SK-N-SH (cell line): Measurements from ENCODE around the gene OR10A3.

Experiments
- EP300 ChIP-seq, 2 experiments: IDR thresholded peaks; 2 replicates each; pipeline versions ENCODE4 v1.4.0 to v1.6.1; 2012; ENCODE audit warnings: borderline replicate concordance in 1 of 2, low read depth in 1 of 2, low read length in 1 of 2
- GABPA ChIP-seq: IDR thresholded peaks from 2 replicates; pipeline ENCODE4 v1.4.0; 2012; ENCODE audit warnings: low read depth, mild to moderate bottlenecking
- JUND ChIP-seq: IDR thresholded peaks from 2 replicates; pipeline ENCODE4 v1.4.0; 2012
- MXI1 ChIP-seq: IDR thresholded peaks from 2 replicates; pipeline ENCODE4 v1.6.1; 2012; ENCODE audit warnings: mild to moderate bottlenecking, low read depth, low read length, improper control_type of control experiment
- PBX3 ChIP-seq: IDR thresholded peaks from 2 replicates; pipeline ENCODE4; 2012
- POLR2AphosphoS5 ChIP-seq: IDR thresholded peaks from 2 replicates; pipeline ENCODE4 v1.6.1; 2012; ENCODE audit warnings: low read depth, low read length
- SMC3 ChIP-seq: IDR thresholded peaks from 2 replicates; pipeline ENCODE4 v1.6.1; 2012; ENCODE audit warnings: low read depth, low read length, improper control_type of control experiment
- TF ChIP-seq, protein P1 (sequence below): fragments of 200-600 bp; sonication (generic); IDR thresholded peaks from 2 replicates; pipeline ENCODE4 v1.6.1; 2017; ENCODE audit warnings: antibody characterized with exemption, mild to moderate bottlenecking, moderate library complexity
- TF ChIP-seq, protein P2 (sequence below): IDR thresholded peaks from 2 replicates; pipeline ENCODE4 v1.6.1; 2012; ENCODE audit warnings: mild to moderate bottlenecking, low read depth, low read length, moderate library complexity
- TF ChIP-seq, protein P3 (sequence below): fragments of 150-350 bp; IDR thresholded peaks from 2 replicates; pipeline ENCODE4 v1.6.1; 2017; ENCODE audit warnings: antibody characterized with exemption, low read length, low read depth, borderline replicate concordance
- TF ChIP-seq, protein P4 (sequence below): fragments of 150-350 bp; IDR thresholded peaks from 2 replicates; pipeline ENCODE4 v1.6.1; 2016; ENCODE audit warnings: mild to moderate bottlenecking, low read depth, low read length

DNA sequence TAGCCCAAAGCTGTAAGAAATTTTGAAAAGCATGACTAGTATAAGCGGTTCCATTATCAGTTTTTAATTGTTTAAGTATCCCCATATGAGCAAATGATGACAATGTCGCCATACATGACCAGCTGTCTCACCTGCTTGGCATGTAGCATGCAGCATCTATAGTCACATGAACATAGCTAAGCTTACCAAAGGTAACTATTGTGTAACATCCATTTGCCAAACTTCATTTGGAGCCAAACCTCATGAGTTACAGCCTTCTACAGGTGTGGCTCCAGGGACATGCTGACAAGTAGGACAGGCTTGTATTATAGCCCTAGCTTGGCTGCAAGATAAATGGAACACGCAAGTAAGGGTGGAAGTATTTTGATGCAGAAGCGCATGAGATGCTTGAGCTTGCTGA lies 40.8 kb downstream of the OR10A3 start:
- TF ChIP-seq EP300 (IDR thresholded peaks at IDR 0.05; ENCODE audit: borderline replicate concordance in 1 of 2, low read depth in 1 of 2, low read length in 1 of 2) = no peak
- no peak for TF ChIP-seq GABPA
- TF ChIP-seq SMC3 = no peak
- TF ChIP-seq PBX3 = no peak
- TF ChIP-seq, protein P1, sequence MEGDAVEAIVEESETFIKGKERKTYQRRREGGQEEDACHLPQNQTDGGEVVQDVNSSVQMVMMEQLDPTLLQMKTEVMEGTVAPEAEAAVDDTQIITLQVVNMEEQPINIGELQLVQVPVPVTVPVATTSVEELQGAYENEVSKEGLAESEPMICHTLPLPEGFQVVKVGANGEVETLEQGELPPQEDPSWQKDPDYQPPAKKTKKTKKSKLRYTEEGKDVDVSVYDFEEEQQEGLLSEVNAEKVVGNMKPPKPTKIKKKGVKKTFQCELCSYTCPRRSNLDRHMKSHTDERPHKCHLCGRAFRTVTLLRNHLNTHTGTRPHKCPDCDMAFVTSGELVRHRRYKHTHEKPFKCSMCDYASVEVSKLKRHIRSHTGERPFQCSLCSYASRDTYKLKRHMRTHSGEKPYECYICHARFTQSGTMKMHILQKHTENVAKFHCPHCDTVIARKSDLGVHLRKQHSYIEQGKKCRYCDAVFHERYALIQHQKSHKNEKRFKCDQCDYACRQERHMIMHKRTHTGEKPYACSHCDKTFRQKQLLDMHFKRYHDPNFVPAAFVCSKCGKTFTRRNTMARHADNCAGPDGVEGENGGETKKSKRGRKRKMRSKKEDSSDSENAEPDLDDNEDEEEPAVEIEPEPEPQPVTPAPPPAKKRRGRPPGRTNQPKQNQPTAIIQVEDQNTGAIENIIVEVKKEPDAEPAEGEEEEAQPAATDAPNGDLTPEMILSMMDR = no peak
- TF ChIP-seq, protein P2, sequence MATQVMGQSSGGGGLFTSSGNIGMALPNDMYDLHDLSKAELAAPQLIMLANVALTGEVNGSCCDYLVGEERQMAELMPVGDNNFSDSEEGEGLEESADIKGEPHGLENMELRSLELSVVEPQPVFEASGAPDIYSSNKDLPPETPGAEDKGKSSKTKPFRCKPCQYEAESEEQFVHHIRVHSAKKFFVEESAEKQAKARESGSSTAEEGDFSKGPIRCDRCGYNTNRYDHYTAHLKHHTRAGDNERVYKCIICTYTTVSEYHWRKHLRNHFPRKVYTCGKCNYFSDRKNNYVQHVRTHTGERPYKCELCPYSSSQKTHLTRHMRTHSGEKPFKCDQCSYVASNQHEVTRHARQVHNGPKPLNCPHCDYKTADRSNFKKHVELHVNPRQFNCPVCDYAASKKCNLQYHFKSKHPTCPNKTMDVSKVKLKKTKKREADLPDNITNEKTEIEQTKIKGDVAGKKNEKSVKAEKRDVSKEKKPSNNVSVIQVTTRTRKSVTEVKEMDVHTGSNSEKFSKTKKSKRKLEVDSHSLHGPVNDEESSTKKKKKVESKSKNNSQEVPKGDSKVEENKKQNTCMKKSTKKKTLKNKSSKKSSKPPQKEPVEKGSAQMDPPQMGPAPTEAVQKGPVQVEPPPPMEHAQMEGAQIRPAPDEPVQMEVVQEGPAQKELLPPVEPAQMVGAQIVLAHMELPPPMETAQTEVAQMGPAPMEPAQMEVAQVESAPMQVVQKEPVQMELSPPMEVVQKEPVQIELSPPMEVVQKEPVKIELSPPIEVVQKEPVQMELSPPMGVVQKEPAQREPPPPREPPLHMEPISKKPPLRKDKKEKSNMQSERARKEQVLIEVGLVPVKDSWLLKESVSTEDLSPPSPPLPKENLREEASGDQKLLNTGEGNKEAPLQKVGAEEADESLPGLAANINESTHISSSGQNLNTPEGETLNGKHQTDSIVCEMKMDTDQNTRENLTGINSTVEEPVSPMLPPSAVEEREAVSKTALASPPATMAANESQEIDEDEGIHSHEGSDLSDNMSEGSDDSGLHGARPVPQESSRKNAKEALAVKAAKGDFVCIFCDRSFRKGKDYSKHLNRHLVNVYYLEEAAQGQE = no peak
- TF ChIP-seq JUND = no peak
- TF ChIP-seq POLR2AphosphoS5 = no peak
- TF ChIP-seq, protein P3, sequence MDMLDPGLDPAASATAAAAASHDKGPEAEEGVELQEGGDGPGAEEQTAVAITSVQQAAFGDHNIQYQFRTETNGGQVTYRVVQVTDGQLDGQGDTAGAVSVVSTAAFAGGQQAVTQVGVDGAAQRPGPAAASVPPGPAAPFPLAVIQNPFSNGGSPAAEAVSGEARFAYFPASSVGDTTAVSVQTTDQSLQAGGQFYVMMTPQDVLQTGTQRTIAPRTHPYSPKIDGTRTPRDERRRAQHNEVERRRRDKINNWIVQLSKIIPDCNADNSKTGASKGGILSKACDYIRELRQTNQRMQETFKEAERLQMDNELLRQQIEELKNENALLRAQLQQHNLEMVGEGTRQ = no peak
- TF ChIP-seq, protein P4, sequence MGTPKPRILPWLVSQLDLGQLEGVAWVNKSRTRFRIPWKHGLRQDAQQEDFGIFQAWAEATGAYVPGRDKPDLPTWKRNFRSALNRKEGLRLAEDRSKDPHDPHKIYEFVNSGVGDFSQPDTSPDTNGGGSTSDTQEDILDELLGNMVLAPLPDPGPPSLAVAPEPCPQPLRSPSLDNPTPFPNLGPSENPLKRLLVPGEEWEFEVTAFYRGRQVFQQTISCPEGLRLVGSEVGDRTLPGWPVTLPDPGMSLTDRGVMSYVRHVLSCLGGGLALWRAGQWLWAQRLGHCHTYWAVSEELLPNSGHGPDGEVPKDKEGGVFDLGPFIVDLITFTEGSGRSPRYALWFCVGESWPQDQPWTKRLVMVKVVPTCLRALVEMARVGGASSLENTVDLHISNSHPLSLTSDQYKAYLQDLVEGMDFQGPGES = no peak
- TF ChIP-seq MXI1 = no peak
